GM08714 (cell line): Measurements from ENCODE around the gene RFPL4A.
"Not testable (repeated sequence)": the region's sequence is repeated elsewhere in the genome, so short reads cannot be mapped to it uniquely, and the experiment has no call there.

Experiments used
- H3K4me3 ChIP-seq: fragments of 200-500 bp; sonication (Bioruptor generic); 2 replicates; pipeline ENCODE4 v1.5.1; 2014; ENCODE audit warnings: mild to moderate bottlenecking, low read length, inconsistent platforms
- ZNF274 ChIP-seq: IDR thresholded peaks from 2 replicates; pipeline ENCODE4 v1.6.1; 2012; ENCODE audit warnings: mild to moderate bottlenecking, low read depth, low read length

The RFPL4A gene

DNA sequence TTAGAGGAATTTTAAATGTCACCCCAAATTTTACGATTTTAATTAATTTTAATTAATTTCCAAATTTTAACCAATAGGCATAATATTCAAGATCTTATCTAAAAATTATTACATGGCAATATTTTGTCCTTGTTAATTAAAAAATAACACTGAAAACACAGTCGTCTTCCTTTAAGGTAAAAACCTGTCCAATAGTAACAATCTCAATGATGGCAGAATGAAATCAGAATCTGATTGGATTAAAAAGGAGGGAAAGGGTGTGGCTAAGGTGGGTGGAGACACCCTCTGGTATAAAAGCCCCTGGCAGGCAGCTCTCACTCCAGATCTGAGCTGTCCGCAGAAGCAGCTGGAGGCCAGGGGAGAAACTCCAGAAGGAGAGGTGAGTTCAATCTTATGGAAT lies at the start of gene RFPL4A:
TSS of gene RFPL4A (plus strand) at position 301 of the 400 bp plus-strand sequence. CDS start 2,704 bp downstream, outside the sequence.
- H3K4me3 ChIP-seq, result not testable (repeated sequence)

DNA sequence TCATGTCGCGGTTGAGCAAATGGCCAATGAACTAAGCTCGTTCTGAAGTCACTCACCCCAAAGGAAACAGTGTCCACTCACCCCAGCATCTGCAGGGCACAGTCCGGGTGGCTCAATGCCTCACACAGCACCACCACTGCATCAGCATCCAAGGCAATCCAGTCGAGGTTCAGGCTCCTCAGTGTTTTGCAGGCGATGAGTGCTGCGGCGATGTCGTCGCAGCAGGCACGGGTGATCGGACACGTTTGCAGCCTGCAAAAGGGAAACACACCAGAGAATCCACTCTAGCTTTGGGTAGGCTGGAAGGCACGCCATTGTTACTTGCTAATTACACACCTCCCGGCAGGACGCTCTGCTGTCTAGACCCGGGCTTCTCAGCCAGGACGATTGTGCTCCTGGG lies 47.2 kb upstream of the RFPL4A start:
- H3K4me3 ChIP-seq, result no peak overlapping the region
- TF ChIP-seq ZNF274, result no peak

DNA sequence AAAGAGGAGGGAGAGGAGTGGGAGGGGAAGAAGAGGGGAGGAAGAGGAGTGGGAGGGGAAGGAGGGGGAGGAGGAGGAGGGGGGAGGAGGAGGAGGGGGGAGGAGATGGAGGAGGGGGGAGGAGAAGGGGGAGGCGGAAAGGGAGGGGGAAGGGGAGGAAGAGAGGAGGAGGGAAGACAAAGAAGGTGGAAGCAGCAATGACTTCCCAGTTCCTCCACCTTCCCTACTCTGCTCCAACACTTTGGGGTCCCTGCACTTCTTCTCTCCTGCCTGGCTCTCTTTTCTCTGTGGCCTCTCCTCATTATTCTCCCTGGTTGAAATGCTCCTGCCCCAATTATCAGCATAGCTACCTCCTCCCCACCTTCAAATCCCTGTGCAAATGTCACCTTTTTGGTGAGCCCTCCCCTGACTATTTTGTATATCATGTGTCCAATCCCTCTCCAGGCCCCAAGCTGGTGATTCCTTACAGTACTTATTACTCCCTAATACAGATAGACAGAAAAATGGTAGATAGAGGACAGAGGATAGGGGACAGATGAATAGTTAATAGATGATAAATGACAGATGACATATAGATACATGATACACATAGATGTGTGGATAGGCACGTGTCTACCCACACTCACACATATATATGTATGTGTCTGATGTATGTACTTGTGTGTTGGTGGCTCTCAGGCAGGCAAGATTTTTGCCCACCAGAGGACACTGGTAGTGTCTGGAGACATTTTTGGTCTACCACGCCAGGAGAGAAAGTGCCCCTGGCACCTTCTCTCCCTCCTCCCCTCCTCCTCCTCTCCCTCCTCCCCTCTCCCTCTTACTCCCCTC lies 45.9 kb upstream of the RFPL4A start:
- no peak overlapping the region for H3K4me3 ChIP-seq
- no peak for TF ChIP-seq ZNF274

DNA sequence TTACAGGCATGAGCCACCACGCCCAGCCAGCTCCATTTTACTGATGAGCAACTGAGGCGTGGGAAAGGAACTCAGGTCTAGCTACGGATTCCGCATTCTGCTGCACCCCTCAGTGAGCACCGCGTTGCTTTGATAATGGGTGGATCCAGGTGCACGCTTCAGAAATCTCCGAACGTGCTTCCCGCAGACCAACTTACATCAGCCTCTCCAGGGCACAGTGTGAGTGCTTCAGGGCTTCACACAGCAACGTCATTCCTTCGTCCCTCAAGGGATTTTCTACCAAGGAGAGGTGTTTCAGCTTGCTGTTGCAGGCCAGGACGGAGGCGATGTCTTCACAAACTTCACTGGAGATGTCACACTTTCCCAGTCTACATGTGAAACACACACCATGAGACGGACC lies 42.4 kb upstream of the RFPL4A start:
- TF ChIP-seq ZNF274, result no peak
- no peak overlapping the region for H3K4me3 ChIP-seq

DNA sequence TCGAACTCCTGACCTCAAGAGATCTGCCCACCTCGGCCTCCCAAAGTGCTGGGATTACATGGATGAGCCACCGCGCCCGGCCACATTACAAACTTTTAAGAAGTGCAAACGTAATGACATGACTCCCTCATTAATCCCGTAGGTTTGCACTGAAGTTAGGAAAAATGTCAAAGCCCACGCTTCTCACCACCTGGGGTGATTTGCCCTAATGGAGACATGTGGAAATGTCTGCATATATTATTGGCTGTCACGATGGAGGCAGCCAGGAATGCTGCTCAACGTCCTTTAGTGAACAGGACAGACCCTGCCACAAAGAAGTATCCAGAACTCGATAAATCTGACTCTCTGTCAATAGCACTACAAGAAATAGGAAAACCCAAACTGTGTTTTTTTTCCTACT lies 41.6 kb upstream of the RFPL4A start:
- H3K4me3 ChIP-seq, result no peak overlapping the region
- no peak for TF ChIP-seq ZNF274

DNA sequence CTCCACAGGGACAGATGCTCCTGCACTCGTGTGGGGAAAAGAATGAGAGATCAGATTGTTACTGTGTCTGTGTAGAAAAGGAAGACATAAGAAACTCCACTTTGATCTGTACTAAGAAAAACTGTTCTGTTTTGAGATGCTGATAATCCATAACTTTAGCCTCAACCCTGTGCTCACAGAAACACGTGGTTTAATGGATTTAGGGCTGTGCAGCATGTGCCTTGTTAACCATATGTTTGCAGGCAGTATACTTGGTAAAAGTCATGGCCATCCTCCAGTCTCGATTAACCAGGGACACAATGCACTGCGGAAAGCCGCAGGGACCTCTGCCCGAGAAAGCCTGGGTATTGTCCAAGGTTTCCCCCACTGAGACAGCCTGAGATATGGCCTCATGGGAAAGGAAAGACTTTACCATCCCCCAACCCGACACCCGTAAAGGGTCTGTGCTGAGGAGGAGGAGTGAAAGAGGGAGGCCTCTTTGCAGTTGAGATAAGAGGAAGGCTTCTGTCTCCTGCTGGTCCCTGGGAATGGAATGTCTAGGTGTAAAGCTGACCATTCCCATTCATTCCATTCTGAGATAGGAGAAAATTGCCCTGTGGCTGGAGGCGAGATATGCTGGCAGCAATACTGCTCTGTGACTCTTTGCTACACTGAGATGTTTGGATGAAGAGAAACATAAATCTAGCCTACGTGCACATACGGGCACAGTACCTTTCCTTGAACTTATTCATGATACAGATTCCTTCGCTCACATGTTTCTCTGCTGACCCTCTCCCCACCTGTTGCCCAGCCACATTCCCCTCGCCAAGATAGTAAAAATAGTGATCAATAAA lies 40.8 kb upstream of the RFPL4A start:
- not testable (repeated sequence) for H3K4me3 ChIP-seq

DNA sequence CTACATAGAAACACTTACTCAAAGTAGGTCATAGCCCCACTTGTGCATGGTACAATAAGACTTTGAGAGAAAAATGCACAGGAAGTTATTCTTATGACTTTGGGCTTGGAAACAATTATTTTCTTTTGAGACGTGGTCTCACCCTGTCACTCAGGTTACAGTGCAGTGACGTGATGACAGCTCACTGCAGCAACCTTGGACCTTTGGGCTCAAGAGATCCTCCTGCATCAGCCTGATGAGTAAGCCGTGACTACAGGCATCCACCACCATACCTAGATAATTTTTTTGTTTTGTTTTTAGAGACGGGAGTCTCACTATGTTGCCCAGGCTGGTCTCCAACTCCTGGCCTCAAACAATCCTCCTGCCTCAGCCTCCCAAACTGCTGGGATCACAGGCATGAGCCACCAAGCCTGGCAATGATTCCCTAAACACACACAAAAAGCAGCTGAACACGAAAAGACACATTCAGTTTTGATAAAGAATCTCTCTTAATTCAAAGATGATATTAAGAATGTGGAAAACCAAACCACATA lies 38.6 kb upstream of the RFPL4A start:
- no peak for TF ChIP-seq ZNF274
- H3K4me3 ChIP-seq, result no peak overlapping the region

DNA sequence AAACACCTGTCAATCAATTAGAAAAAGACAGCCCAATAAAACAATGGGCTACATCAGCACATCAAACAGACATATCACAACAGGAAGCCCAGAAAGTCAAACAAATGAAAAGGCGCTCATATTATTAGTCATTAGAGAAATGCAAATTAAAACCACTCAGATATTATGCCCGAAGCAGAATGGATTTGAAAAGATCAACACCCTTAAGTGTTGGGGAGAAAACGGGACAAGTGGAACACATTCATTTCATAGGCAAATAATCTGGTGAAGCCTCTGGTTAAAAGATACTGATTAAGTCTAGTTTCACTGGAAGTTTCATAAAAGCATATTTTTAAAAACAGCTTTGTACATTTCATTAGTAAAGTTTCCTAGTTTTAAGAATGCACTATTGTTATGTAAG lies 38.1 kb upstream of the RFPL4A start:
- no peak overlapping the region for H3K4me3 ChIP-seq
- TF ChIP-seq ZNF274, result no peak

DNA sequence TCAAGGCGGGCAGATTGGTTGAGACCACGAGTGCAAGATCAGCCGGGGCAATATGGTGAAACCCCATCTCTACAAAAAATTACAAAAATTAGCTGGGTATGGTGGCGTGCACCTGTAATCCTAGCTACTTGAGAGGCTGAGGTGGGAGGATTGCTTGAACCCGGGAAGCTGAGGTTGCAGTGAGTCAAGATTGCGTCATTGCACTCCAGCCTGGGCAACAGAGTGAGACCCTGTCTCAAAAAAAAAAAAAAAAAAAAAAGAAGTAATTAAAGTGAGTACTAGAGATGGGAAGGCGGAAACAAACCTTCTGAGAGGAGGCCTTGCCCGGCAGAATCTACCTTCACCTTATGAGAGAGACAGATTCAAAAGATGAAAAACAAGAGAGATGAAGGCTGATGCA lies 35.4 kb upstream of the RFPL4A start:
- TF ChIP-seq ZNF274, result no peak
- no peak overlapping the region for H3K4me3 ChIP-seq

DNA sequence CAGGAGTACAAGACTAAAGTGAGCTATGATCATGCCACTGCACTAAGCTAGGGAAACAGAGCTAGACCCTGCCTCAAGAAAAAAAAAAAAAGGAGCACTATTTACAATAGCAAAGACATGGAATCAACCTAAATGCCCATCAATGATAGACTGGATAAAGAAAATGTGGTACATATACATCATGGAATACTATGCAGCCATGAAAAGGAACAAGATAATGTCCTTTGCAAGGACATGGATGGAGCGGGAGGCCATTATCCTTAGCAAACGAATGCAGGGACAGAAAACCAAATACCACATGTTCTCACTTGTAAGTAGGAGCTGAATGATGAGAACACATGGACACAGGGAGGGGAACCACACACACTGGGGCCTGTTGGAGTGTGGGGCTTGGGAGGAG lies 28.5 kb upstream of the RFPL4A start:
- H3K4me3 ChIP-seq, result not testable (repeated sequence)

DNA sequence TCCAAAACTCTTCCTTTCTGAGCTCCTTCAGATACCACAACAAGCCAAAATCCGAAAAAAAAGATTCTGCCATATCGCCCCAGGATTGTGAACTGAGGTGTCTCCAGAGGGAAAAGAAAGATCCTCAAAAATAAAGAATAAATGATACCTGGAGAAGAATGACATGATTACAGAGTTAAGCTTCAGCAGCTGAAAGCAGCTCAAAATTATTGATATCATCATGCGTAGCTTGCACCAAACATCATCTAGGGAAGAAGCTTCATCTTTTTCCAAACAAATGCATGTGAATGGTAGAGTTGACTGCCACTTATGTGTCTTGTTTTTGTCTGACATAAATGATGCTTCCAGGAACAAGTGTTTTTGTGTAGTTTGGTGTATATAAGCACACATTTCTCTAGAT lies 20.6 kb upstream of the RFPL4A start, which contains the start of gene NLRP9:
TSS of gene NLRP9 (minus strand) at position 101 of the 400 bp plus-strand sequence. CDS start at position 73, 28 bp downstream.
- no peak for TF ChIP-seq ZNF274
- no peak within 1 kb of the TSS for H3K4me3 ChIP-seq

DNA sequence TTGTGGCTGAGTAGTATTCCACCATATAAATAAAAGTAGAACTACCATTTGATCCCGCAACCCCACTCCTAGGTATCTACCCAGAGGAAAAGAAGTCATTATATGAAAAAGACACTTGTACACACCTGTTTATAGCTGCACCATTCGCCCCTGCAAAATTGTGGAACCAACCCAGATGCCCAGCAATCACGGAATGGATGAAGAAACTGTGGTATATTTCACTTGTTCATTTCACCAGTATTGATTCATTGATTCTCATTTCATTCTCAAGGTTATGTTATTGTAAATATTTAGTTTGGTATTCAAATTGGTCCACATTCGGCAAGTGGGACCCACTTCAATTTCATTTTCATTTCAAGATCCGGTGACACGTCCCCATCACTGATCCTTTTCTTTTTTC lies 8.2 kb upstream of the RFPL4A start:
- TF ChIP-seq ZNF274, result no peak
- no peak overlapping the region for H3K4me3 ChIP-seq

DNA sequence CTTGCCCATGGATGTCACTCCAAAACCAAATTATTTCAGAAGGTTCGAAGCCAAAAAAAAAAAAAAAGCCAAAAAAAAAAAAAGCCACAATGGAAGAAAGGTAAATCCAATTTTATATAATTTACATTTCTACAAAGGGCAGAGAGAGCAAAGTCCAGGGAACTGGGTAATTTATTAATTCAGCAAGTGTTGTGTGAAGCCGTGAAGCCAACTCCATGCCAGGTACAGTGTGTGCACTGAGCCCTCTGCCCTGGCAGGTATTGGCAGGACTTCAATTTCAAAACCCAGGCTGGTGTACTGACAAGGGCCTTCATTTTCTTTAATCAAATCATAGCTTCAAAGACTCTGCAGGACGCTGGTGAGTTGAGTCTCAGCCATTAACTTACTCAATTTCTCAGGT lies 5.5 kb upstream of the RFPL4A start:
- TF ChIP-seq ZNF274, result no peak
- no peak overlapping the region for H3K4me3 ChIP-seq

DNA sequence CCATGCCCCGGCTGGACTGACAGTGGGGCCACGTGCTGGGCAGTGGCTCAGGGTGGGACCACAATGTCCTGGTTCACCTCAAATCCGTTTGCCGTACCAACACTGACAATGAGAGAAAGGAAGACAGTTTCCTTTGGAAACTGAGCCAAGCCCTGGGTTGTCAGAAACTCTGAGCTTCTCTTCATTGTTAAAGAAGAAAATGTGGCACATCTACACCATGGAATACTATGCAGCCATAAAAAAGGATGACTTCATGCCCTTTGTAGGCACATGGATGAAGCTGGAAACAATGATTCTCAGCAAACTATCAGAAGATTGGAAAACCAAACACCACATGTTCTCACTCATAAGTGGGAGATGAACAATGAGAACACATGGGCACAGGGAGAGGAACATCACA lies 2.1 kb upstream of the RFPL4A start:
- H3K4me3 ChIP-seq, result not testable (repeated sequence)

DNA sequence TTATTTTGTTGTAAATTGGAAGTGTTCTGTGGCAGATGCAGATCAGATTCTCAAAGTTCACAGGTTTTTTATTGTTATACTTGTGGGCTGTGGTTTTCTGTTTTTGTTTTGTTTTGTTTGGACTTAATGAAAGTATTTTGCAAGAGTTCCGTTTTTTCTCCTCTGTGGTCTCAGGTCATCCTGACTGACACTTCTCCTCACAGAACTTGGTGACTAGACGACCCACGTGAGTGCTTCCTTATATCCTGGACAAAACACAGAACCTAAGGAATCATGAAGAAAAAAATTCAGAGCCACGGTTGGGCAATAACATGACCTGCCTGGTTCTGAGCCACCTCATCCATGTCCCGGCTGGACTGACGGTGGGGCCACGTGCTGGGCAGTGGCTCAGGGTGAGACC lies 7.6 kb downstream of the RFPL4A start:
- H3K4me3 ChIP-seq, result no peak overlapping the region
- TF ChIP-seq ZNF274, result no peak

DNA sequence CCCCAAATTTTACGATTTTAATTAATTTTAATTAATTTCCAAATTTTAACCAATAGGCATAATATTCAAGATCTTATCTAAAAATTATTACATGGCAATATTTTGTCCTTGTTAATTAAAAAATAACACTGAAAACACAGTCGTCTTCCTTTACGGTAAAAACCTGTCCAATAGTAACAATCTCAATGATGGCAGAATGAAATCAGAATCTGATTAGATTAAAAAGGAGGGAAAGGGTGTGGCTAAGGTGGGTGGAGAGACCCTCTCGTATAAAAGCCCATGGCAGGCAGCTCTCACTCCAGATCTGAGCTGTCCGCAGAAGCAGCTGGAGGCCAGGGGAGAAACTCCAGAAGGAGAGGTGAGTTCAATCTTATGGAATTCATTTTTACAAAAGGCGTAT lies 9.9 kb downstream of the RFPL4A start, which contains the start of gene RFPL4AL1:
TSS of gene RFPL4AL1 (plus strand) at position 301 of the 400 bp plus-strand sequence. CDS start 2,687 bp downstream, outside the sequence.
- not testable (repeated sequence) for H3K4me3 ChIP-seq

DNA sequence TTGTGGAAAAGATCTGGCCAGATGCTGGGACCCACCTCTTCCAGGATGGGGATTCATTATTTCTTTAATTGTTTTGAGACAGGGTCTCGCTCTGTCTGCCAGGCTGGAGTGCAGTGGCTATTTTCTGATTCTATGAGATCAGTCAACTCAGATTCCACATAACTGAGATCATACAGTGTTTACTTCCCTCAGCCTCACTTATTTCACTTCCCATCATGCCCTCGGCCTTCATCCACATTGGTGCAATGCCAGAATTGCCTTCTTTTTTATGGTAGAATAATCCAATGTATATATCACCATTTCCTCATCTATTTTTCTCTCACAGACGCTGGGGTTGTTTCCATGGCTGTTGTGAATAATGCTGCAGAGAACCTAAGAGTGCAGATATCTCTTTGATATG lies 10.7 kb downstream of the RFPL4A start:
- H3K4me3 ChIP-seq, result not testable (repeated sequence)
